ENCODE results near the gene PCAT6.

DNA sequence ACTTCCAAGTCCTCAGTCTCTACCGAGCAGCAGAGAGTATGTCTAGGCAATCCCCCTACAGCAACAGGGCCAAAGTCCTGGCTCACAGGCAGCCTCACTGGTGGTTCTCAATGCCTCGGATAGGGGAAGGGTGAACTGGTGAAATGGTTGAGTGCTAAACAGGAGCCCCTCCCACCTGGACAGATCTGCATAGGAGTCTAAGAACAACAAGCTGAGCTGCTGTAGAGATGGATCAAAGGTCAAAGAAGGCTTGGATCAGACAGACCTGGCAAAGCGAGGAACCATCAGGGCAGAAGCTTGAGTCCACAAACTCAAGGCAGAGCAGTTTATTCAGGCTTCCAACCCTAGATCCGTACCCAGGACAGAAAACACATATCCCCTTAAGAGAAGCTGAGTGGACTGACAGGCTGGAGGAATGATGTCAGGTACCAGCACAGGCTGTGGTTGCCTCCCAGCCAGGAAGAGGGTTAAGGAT, 46.4 kb downstream of the PCAT6 start:
- TF ChIP-seq, protein P1, sequence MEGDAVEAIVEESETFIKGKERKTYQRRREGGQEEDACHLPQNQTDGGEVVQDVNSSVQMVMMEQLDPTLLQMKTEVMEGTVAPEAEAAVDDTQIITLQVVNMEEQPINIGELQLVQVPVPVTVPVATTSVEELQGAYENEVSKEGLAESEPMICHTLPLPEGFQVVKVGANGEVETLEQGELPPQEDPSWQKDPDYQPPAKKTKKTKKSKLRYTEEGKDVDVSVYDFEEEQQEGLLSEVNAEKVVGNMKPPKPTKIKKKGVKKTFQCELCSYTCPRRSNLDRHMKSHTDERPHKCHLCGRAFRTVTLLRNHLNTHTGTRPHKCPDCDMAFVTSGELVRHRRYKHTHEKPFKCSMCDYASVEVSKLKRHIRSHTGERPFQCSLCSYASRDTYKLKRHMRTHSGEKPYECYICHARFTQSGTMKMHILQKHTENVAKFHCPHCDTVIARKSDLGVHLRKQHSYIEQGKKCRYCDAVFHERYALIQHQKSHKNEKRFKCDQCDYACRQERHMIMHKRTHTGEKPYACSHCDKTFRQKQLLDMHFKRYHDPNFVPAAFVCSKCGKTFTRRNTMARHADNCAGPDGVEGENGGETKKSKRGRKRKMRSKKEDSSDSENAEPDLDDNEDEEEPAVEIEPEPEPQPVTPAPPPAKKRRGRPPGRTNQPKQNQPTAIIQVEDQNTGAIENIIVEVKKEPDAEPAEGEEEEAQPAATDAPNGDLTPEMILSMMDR (IDR thresholded peaks at IDR 0.05): no peak
- no peak for TF ChIP-seq POLR2A (IDR thresholded peaks at IDR 0.05)
